Urinary bladder (tissue), 4 donors: ENCODE results near the gene IL1RAP. TPM values are rescaled to one million over a fixed set of nuclear protein-coding genes. Genes with fewer than 3 reads are reported as not detected.

Experiments used
- DNase-seq: peaks from one replicate; pipeline ENCODE4 v3.0.0-alpha.2; 2015; ENCODE audit errors: extremely low spot score
- H3K27ac ChIP-seq: one replicate; pipeline ENCODE4 v1.5.1; 2013; ENCODE audit warnings: low read depth, mild to moderate bottlenecking, moderate library complexity
- H3K36me3 ChIP-seq: one replicate; pipeline ENCODE4 v1.6.1; 2013; ENCODE audit warnings: mild to moderate bottlenecking, moderate library complexity; ENCODE audit not compliant: insufficient read depth
- H3K4me1 ChIP-seq: one replicate; pipeline ENCODE4 v1.6.1; 2013; ENCODE audit warnings: mild to moderate bottlenecking, moderate library complexity; ENCODE audit not compliant: insufficient read depth
- H3K4me3 ChIP-seq: one replicate; pipeline ENCODE4 v1.5.1; 2013; ENCODE audit warnings: low read depth, low read length
- WGBS: extraction: QIAGEN DNeasy Blood & Tissue Kit; methylation state at CpG from one replicate; pipeline ENCODE4 v1.1.7; 2013; 5-methylcytosine and 5-hydroxymethylcytosine counted together
- polyA plus RNA-seq: library from polyadenylated mRNA; stranded (reverse); fragments of 200-250 nt; gene quantifications from one replicate; pipeline ENCODE4 v1.2.3, GENCODE V29; 2013
- total RNA-seq: library from RNA; depleted of rRNA; stranded (reverse); fragments of >200 nt; gene quantifications from one replicate; pipeline ENCODE4 v1.2.3, GENCODE V29; 2014
- donor health status: healthy with polysubstance abuse.
- donor health status: healthy.

The IL1RAP gene
- total and polyA plus RNA-seq, 2 donors: 5.6 to 21.7 TPM

DNA sequence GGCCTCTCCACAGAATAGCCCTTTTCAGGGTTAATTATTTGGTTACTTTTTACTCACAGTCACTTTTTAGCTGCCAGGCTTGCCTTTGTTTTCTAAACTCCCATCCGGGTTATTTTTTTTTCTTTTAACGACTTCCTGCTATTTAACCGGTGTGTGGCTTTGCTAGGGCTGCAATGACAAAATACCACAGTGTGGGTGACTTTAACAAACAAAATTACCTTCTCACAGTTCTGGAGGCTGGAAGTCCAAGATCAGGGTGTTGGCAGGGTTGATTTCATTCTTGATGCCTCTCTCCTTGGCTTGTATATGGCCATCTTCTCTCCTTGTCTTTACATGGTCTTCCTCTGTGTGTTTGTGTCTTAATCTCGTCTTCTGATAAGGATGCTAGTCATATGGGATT, 91.5 kb downstream of the IL1RAP start:
- Histone ChIP-seq H3K4me1 (no peaks in the 10 kb centered on the region), H3K4me3 (no peak overlapping the region), H3K27ac (no peak overlapping the region), H3K36me3 (peaks cover 2% of the 10 kb centered on the region)
- DNase-seq: no peak
- 32% methylated on average over 4 of the region's 4 CpGs for WGBS

- no peak for DNase-seq
- H3K4me3 ChIP-seq: no peak overlapping the region
- H3K4me1 ChIP-seq: no peaks in the 10 kb centered on the region
- H3K27ac ChIP-seq: no peak overlapping the region
- 52% methylated on average over 3 of the region's 3 CpGs for WGBS
- peaks cover 2% of the 10 kb centered on the region for H3K36me3 ChIP-seq
Observed at GRCh38 chr3:190606596-190606995, 92.7 kb downstream of the IL1RAP start.

DNA sequence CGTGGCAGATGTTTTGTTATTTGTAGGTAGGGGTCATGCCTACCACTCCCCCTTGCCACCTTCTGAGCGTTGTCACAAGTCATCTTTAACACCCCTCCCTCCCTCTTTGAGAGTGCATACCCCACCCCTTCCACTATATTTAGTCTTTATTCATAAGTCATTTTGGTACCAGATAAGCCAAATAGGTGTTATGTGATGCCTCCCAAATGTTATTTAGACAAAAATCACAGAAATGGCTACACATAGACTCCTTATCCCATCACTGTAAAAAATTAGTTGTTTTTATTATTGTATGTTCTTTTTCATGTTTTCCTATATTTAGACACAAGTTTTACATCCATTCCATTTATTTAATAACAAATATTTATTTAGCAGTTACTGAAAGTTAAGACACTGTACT, 93.1 kb downstream of the IL1RAP start:
- no peak for DNase-seq
- H3K27ac ChIP-seq: no peak overlapping the region
- H3K4me1 ChIP-seq: no peaks in the 10 kb centered on the region
- WGBS: 46% methylated on average over 2 of the region's 2 CpGs
- H3K36me3 ChIP-seq: peaks cover 2% of the 10 kb centered on the region
- H3K4me3 ChIP-seq: no peak overlapping the region

GRCh38 chr3:190608850-190609589, 95.1 kb downstream of the IL1RAP start:
- H3K27ac ChIP-seq: no peak overlapping the region
- 65% methylated on average over 4 of the region's 4 CpGs for WGBS

GRCh38 chr3:190614226-190615059, 100.6 kb downstream of the IL1RAP start:
- 59% methylated on average over 11 of the region's 11 CpGs for WGBS

More at GRCh38 chr3:190608850-190609589, 95.1 kb downstream of the IL1RAP start:
- peaks cover 2% of the 10 kb centered on the region for H3K36me3 ChIP-seq
- no peak overlapping the region for H3K4me3 ChIP-seq
- no peaks in the 10 kb centered on the region for H3K4me1 ChIP-seq
- DNase-seq: no peak

DNA sequence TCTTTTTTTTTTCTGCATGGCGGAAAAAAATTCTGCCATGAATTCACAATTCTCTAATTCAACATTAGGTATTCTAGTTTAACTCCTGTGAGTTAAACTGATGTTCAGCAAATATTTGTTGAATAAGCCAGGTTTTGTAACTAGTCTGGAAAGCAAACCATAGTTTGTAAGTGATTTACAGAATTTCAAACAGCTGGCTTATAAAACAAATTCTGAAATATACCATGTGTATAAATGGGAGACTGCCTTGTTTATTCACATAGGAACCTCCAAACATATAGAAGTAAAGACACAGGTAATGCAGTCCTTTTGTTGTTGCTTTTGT, 101.1 kb downstream of the IL1RAP start:
- Histone ChIP-seq H3K4me3 (no peak overlapping the region), H3K36me3 (no peaks in the 10 kb centered on the region), H3K27ac (no peak overlapping the region), H3K4me1 (no peaks in the 10 kb centered on the region)
- no peak for DNase-seq
- 85% methylated on average over 1 of the region's 1 CpG for WGBS

More at GRCh38 chr3:190614226-190615059, 100.6 kb downstream of the IL1RAP start:
- no peaks in the 10 kb centered on the region for H3K4me1 ChIP-seq
- no peaks in the 10 kb centered on the region for H3K36me3 ChIP-seq
- DNase-seq: no peak
- H3K4me3 ChIP-seq: no peak overlapping the region
- no peak overlapping the region for H3K27ac ChIP-seq

GRCh38 chr3:190615607-190616006, 101.7 kb downstream of the IL1RAP start:
- H3K4me1 ChIP-seq: no peaks in the 10 kb centered on the region
- H3K4me3 ChIP-seq: no peak overlapping the region
- DNase-seq: no peak
- WGBS: 45% methylated on average over 1 of the region's 1 CpG
- H3K27ac ChIP-seq: no peak overlapping the region
- H3K36me3 ChIP-seq: no peaks in the 10 kb centered on the region

DNA sequence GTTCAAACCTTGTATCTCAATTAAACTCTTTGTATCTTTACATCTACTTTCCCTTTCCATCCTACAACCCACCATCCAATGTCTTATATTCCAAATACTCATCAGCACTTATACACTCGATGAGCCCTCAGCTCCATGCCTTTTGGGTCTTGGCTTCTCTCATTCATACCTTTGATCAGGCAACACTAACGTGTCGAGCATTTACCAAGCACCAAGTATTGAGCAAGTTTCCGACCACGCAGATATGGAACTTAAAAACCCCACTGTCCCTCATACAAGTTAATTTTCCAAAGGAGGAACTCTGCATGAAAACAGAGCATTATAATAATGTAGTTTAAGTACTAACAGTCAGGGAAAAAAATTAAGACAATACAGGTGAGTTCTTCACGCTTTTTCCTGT, 102.8 kb downstream of the IL1RAP start:
- H3K4me3 ChIP-seq: no peak overlapping the region
- DNase-seq: no peak
- WGBS: 76% methylated on average over 6 of the region's 6 CpGs
- no peaks in the 10 kb centered on the region for H3K36me3 ChIP-seq
- H3K4me1 ChIP-seq: no peaks in the 10 kb centered on the region
- no peak overlapping the region for H3K27ac ChIP-seq

DNA sequence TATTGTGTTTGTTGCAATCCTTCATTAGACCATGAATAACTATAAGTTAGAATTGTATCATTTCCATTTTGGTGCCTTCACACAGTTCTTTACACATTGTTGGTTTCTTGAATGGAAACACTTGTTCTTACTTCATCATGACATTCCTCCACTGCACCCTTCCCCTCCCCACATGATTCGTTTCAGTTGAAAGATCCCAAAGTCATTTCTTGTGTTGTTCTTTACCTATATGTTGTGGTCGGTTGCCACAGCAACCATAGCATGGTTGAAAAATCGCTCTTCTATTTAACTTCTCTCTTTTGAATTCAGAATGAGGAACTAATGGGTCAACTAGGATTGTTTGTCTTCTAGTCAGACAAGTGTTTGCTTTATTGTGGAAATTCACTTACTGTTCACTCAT, 103.3 kb downstream of the IL1RAP start:
- Histone ChIP-seq H3K4me3 (no peak overlapping the region), H3K27ac (no peak overlapping the region), H3K36me3 (no peaks in the 10 kb centered on the region), H3K4me1 (no peaks in the 10 kb centered on the region)
- WGBS: 76% methylated on average over 3 of the region's 3 CpGs
- DNase-seq: no peak

DNA sequence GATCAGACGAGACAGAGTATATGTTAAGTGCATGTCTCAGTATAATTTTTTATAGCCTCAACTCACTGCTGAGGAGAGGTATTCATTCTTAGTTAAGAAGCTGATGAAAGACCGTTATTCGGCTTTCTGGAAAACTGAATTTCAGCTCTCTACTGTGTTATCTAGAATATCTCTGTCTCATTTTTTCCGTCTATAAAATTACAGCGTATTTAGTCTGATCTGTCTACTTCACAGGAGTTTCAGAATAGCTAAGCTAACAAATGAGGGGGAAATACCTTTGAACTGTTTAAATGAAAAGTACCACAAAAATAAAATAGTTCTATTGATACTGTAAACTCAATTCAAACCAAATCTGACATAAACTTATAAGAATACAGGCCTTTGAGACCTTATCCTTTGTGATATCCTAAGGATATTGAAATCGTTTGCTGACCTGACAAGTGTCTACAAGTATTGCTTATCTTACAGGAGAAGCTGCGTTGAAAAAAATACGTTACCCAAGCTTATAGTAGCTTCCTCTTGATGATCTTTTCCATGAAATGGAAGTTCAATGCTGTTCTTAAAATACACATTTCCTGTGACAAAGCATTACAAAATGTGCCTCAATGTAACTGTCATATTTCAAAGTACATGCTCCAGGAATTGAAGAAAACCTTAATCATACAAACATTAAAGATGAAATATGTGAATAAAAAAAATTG, 104.6 kb downstream of the IL1RAP start:
- Histone ChIP-seq H3K4me1 (no peaks in the 10 kb centered on the region), H3K4me3 (no peak overlapping the region), H3K27ac (no peak overlapping the region), H3K36me3 (peaks cover 2% of the 10 kb centered on the region)
- 54% methylated on average over 8 of the region's 8 CpGs for WGBS
- DNase-seq: no peak

DNA sequence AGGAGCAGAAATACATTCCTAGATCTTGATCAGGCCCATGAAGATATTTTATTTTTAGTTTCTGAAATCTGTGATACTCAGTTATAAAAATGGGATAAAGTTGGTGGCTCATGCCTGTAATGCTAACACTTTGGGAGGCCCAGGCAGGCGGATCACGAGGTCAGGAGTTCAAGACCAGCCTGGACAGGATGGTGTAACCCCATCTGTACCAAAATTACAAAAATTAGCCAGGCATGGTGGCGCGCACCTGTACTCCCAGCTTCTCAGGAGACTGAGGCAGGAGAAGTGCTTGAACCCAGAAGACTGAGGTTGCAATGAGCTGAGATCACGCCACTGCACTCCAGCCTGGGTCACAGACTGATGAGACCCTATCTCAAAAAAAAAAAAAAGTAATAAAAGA, 105.5 kb downstream of the IL1RAP start:
- no peak for DNase-seq
- Histone ChIP-seq H3K36me3 (peaks cover 2% of the 10 kb centered on the region), H3K4me3 (no peak overlapping the region), H3K4me1 (no peaks in the 10 kb centered on the region), H3K27ac (no peak overlapping the region)
- 85% methylated on average over 5 of the region's 5 CpGs for WGBS

- peaks cover 2% of the 10 kb centered on the region for H3K36me3 ChIP-seq
- H3K4me3 ChIP-seq: no peak overlapping the region
- WGBS: 90% methylated on average over 2 of the region's 2 CpGs
- H3K4me1 ChIP-seq: no peaks in the 10 kb centered on the region
- DNase-seq: no peak
- H3K27ac ChIP-seq: no peak overlapping the region
Observed at GRCh38 chr3:190619761-190620160, 105.9 kb downstream of the IL1RAP start.

DNA sequence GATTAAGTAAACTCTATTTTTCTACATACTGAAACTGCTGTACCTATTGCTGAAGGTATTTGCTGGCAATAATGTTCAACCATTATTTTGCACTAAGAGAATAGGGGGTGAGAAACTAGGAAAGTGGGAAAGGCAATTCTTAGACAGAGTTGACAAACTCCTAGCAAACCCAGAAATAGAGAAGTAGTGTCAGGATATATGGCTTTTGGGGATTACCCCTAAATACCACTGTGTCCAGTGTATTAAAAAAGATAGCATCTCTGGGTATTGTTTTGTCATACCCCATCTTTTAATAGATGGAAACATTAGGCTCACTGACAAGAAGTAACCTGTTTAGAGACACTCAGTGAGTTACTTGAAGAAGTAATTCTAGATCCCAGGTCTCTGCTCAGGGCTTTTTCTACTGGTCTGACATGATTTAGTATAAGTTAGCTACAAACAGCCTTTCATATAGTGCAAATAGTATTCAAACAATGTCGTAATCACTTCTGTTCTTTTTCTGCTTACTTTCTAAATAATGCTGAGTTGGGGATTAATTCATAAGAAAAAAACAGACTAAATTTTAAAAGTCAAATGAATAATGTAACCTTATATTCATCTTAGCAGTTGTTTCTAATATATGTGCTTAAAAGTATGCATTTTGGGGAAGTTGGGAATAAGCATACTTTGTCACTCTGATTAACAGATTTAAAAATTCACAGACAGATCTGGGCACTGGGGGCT, 107.2 kb downstream of the IL1RAP start:
- H3K4me1 ChIP-seq: no peaks in the 10 kb centered on the region
- H3K27ac ChIP-seq: no peak overlapping the region
- DNase-seq: no peak
- peaks cover 2% of the 10 kb centered on the region for H3K36me3 ChIP-seq
- 79% methylated on average over 1 of the region's 1 CpG for WGBS
- H3K4me3 ChIP-seq: no peak overlapping the region
